Upper lobe of right lung (tissue), 1 donor: Measurements from ENCODE around the gene ZC3H8. TPM values are rescaled to one million over a fixed set of nuclear protein-coding genes. Genes with fewer than 3 reads are reported as not detected.

Experiments
- ATAC-seq: fragments of 200-7000 bp; cut with Tn5 transposase; one replicate; pipeline ENCODE4 v1.9.1; 2020; ENCODE audit warnings: mild to moderate bottlenecking, moderate library complexity
- DNase-seq: peaks from one replicate; pipeline ENCODE4 v3.0.0-alpha.2; 2020
- H3K27ac ChIP-seq: fragments of 200-600 bp; one replicate; pipeline ENCODE4 v1.8.0; 2022
- H3K27me3 ChIP-seq: fragments of 200-600 bp; one replicate; pipeline ENCODE4 v1.8.0; 2022; ENCODE audit warnings: mild to moderate bottlenecking
- H3K36me3 ChIP-seq: fragments of 200-600 bp; one replicate; pipeline ENCODE4 v1.8.0; 2022
- H3K4me1 ChIP-seq: fragments of 200-600 bp; one replicate; pipeline ENCODE4 v1.8.0; 2022
- H3K4me3 ChIP-seq: fragments of 200-600 bp; one replicate; pipeline ENCODE4 v1.8.0; 2022; ENCODE audit warnings: mild to moderate bottlenecking
- H3K9me3 ChIP-seq: fragments of 200-600 bp; one replicate; pipeline ENCODE4 v1.8.0; 2022
- intact Hi-C: fragments of 100-400 bp; cut with DNase I; formaldehyde crosslinking; loops from one replicate; pipeline ENCODE4 v1.11.0; 2022
- long read RNA-seq: library from polyadenylated mRNA; unstranded; transcript quantifications from one replicate; pipeline ENCODE4 v2.0.0, GENCODE V29; 2021
- total RNA-seq: library from RNA; stranded (reverse); fragmentation: NEBNext Ultra II Directional; extraction: Animal tissue kit (Norgen Biotek cat#: 25700); gene quantifications from one replicate; pipeline ENCODE4 v1.2.1, GENCODE V29; 2021
- TF ChIP-seq, protein P1 (sequence below): fragments of 200-600 bp; IDR thresholded peaks from one replicate; pipeline ENCODE4 v1.8.0; 2022; ENCODE audit warnings: antibody characterized with exemption
- donor health status: DM: no; HTN: yes; CAD: no; lungs with severe emphysema.

The ZC3H8 gene
- total RNA-seq, result 5.2 TPM
- long read RNA-seq, partial matches to known transcripts, result 0 of 5 reads
- long read RNA-seq, other reads (novel, unspliced or antisense), result 1 of 5 reads

DNA sequence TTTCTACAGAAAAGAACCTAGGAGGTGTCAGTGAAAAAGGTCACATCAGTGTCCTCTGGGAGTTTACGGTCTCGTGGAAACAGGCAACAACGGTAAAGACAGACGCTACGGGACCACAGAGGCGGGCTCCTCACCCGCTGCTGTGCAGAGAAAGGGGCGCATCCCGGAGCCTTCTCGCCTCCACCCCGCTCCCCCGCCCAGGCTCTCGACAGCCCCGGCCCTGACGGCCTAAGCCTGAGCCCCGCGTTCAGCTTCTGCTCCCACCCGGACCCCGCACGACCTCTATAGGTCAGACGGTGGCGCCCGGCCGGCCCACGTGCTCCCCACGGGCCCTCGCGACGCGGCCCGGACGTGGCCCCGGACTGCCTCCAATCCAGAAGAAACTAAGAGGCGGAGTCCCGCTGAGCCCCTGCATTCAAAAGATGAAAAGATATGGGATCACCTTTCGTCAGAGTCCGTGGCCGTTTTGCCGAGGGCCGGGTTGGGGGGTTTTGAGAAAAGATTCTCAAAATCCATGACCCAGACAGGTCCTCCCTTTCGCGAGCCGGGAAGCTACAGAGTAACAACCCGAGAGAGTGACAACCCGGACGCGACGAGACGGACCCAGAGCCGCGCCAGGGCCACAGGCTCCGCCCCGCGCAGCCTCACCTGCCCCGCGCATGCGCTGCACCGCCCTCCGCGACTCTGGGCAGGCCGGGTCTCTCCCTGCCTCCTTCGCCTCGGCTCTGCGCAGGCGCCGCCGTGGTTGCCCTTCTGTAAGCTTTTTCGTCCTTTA lies at the start of gene ZC3H8:
Gene ZC3H8 (minus strand): TSS at position 577 of the 775 bp plus-strand sequence. CDS start 61 bp downstream, at position 516.
- H3K4me3 ChIP-seq, result peak within 1 kb of the TSS; percentile 64
- intact Hi-C loops, result no loop called here

DNA sequence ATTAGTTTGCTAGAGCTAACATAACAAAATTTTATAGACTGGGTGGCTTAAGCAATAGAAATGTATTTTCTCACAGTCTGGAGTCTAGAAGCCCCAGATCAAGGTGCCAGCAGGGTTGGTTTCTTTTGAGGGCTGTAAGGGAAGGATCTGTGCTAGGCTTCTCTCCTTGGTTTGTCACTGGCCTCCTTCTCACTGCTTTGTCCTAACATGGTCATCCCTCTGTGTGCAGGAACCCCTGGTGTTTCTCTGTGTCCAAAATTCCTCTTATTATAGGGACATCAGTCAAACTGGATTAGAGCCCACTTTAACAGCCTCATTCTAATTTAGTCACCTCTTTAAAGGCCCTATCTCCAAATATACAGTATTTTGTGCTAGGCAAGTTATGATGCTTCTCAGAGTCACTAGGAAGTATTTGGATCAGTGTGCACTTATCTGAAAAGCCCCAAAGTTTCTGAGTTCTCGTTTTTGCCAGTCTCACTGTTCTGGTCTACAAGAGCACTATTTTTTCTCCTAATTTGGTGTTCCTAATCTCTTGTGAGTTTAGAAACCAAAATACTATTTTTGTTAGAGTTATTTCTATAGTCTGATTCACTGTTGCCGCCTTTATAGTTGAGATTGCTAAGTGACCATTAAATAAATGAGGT lies 49.6 kb upstream of the ZC3H8 start:
- TF ChIP-seq, protein P1, sequence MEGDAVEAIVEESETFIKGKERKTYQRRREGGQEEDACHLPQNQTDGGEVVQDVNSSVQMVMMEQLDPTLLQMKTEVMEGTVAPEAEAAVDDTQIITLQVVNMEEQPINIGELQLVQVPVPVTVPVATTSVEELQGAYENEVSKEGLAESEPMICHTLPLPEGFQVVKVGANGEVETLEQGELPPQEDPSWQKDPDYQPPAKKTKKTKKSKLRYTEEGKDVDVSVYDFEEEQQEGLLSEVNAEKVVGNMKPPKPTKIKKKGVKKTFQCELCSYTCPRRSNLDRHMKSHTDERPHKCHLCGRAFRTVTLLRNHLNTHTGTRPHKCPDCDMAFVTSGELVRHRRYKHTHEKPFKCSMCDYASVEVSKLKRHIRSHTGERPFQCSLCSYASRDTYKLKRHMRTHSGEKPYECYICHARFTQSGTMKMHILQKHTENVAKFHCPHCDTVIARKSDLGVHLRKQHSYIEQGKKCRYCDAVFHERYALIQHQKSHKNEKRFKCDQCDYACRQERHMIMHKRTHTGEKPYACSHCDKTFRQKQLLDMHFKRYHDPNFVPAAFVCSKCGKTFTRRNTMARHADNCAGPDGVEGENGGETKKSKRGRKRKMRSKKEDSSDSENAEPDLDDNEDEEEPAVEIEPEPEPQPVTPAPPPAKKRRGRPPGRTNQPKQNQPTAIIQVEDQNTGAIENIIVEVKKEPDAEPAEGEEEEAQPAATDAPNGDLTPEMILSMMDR, result no peak
- intact Hi-C loops, result no loop called here
- H3K36me3 ChIP-seq, result peaks cover 19% of the 10 kb centered on the region
- no peak overlapping the region for H3K4me3 ChIP-seq
- no peaks in the 10 kb centered on the region for H3K27me3 ChIP-seq
- no peak overlapping the region for H3K27ac ChIP-seq
- H3K9me3 ChIP-seq, result no peaks in the 10 kb centered on the region
- ATAC-seq (no peak), DNase-seq (no peak)
- H3K4me1 ChIP-seq, result no peaks in the 10 kb centered on the region

More for the DNA sequence above, at the start of gene ZC3H8:
- TF ChIP-seq, protein P1, result no peak
- Histone ChIP-seq H3K36me3 (no peaks in the 10 kb centered on the region), H3K27me3 (no peaks in the 10 kb centered on the region), H3K4me1 (peaks cover 9% of the 10 kb centered on the region), H3K9me3 (no peaks in the 10 kb centered on the region), H3K27ac (peak within 1 kb of the TSS; percentile 77)
- DNase-seq, result peak; percentile 98
- peak; percentile 98 for ATAC-seq

DNA sequence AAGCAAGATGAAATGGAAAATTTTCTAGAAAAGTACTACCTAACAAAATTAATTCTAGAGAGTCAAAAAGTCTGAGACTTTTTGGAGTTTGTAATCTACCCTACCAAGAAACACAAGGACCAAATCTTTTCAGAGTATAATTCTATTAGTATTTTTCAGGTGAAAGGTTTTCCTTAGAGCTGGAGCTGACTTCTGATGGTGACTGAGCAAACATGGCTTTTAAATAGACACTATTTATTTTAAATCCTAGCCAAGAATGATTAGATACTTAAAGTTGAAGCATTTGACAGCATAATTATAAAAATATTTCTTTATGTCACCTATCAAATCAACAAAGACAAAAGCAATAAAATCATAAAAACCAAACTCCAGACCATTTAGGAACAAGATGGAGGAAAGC lies 47.1 kb upstream of the ZC3H8 start:
- DNase-seq (no peak), ATAC-seq (no peak)
- Histone ChIP-seq H3K4me3 (no peak overlapping the region), H3K27me3 (no peaks in the 10 kb centered on the region), H3K27ac (no peak overlapping the region), H3K36me3 (peaks cover 6% of the 10 kb centered on the region), H3K4me1 (no peaks in the 10 kb centered on the region), H3K9me3 (no peaks in the 10 kb centered on the region)
- TF ChIP-seq, protein P1, result no peak
- intact Hi-C loops, result no loop called here

DNA sequence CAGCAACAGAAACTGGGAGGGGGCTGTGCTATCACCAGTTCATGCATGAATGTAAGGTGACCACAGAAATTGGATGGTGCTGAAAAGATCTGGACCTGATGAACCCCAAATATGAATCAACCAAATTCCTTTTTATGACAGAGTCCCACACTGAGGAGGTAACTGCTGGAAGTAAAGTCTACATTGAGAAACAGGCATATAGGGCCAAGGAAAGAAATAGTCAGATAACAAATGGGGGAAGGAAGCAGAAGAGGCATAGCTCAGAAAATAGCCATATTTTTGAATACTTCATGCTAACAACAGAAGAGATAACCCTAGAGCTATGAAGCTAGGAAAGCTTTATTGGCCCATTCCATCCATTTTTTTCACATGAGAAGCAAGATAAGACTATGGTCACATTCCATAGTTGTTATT lies 46.3 kb upstream of the ZC3H8 start:
- TF ChIP-seq, protein P1, result no peak
- DNase-seq, result no peak
- H3K27me3 ChIP-seq, result no peaks in the 10 kb centered on the region
- peaks cover 6% of the 10 kb centered on the region for H3K36me3 ChIP-seq
- no peak overlapping the region for H3K4me3 ChIP-seq
- H3K9me3 ChIP-seq, result no peaks in the 10 kb centered on the region
- intact Hi-C loops, result no loop called here
- no peak overlapping the region for H3K27ac ChIP-seq
- H3K4me1 ChIP-seq, result no peaks in the 10 kb centered on the region
- ATAC-seq, result no peak

DNA sequence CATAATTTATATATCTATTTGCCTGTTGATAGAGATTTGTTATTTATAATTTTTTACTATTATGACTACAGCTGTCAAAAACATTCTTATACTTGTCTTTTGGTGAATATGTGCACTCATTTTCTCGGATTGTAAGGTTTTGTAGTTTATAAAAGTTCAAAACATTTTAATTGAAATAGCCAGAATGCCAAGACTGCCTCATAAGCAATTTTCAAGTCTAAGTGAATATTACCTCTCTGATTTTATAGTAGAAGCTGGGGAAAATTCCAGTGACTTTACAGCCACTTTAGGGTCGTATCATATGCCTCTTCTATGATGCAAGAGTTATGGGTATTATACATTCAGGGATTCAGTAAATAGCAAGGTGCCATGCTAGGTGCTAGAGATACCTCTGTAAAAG lies 41.6 kb upstream of the ZC3H8 start:
- intact Hi-C loops, result no loop called here

More for the DNA sequence above, 41.6 kb upstream of the ZC3H8 start:
- no peaks in the 10 kb centered on the region for H3K36me3 ChIP-seq
- no peaks in the 10 kb centered on the region for H3K9me3 ChIP-seq
- H3K27ac ChIP-seq, result no peak overlapping the region
- no peak overlapping the region for H3K4me3 ChIP-seq
- ATAC-seq (no peak), DNase-seq (no peak)
- H3K27me3 ChIP-seq, result no peaks in the 10 kb centered on the region
- H3K4me1 ChIP-seq, result no peaks in the 10 kb centered on the region
- TF ChIP-seq, protein P1, result no peak
